ENCODE results near the gene SRGAP1.
"Not testable (repeated sequence)": the region's sequence is repeated elsewhere in the genome, so short reads cannot be mapped to it uniquely, and the experiment has no call there.

The SRGAP1 gene

GRCh38 chr12:64085996-64086395, 241.5 kb downstream of the SRGAP1 start:
- DNase-seq (ENCODE audit: low read depth), result no peak

- DNase-seq (ENCODE audit: low read depth), result no peak
Measured at GRCh38 chr12:64086946-64087345, 242.4 kb downstream of the SRGAP1 start.

GRCh38 chr12:64087761-64088160, 243.3 kb downstream of the SRGAP1 start:
- DNase-seq (ENCODE audit: low read depth), result no peak

GRCh38 chr12:64088431-64089349, 244.2 kb downstream of the SRGAP1 start:
- DNase-seq (ENCODE audit: low read depth), result no peak

- no peak for DNase-seq (ENCODE audit: low read depth)
Measured at GRCh38 chr12:64090047-64090446, 245.5 kb downstream of the SRGAP1 start.

GRCh38 chr12:64091186-64091585, 246.7 kb downstream of the SRGAP1 start:
- no peak for DNase-seq (ENCODE audit: low read depth)

GRCh38 chr12:64092507-64093196, 248.2 kb downstream of the SRGAP1 start:
- no peak for DNase-seq (ENCODE audit: low read depth)

GRCh38 chr12:64093689-64094088, 249.2 kb downstream of the SRGAP1 start:
- DNase-seq (ENCODE audit: low read depth), result no peak

GRCh38 chr12:64097366-64098105, 253.0 kb downstream of the SRGAP1 start:
- DNase-seq (ENCODE audit: low read depth), result no peak

- no peak for DNase-seq (ENCODE audit: low read depth)
Measured at GRCh38 chr12:64098709-64099354, 254.3 kb downstream of the SRGAP1 start.

- no peak for DNase-seq (ENCODE audit: low read depth)
Measured at GRCh38 chr12:64099397-64099796, 254.9 kb downstream of the SRGAP1 start.

- no peak for DNase-seq (ENCODE audit: low read depth)
Measured at GRCh38 chr12:64102339-64102738, 257.8 kb downstream of the SRGAP1 start.

GRCh38 chr12:64103825-64104740, 259.6 kb downstream of the SRGAP1 start:
- DNase-seq (ENCODE audit: low read depth), result no peak

GRCh38 chr12:64105026-64105425, 260.5 kb downstream of the SRGAP1 start:
- no peak for DNase-seq (ENCODE audit: low read depth)

GRCh38 chr12:64107776-64108175, 263.3 kb downstream of the SRGAP1 start:
- no peak for DNase-seq (ENCODE audit: low read depth)

GRCh38 chr12:64109706-64110105, 265.2 kb downstream of the SRGAP1 start:
- DNase-seq (ENCODE audit: low read depth), result no peak

GRCh38 chr12:64110864-64111263, 266.4 kb downstream of the SRGAP1 start:
- DNase-seq (ENCODE audit: low read depth), result no peak

GRCh38 chr12:64116969-64117368, 272.5 kb downstream of the SRGAP1 start:
- no peak for DNase-seq (ENCODE audit: low read depth)

GRCh38 chr12:64120568-64120967, 276.1 kb downstream of the SRGAP1 start:
- DNase-seq (ENCODE audit: low read depth), result no peak

GRCh38 chr12:64121086-64121485, 276.6 kb downstream of the SRGAP1 start:
- DNase-seq (ENCODE audit: low read depth), result not testable (repeated sequence)

GRCh38 chr12:64122154-64122553, 277.7 kb downstream of the SRGAP1 start:
- no peak for DNase-seq (ENCODE audit: low read depth)
